ENCODE results near the gene LMAN2.

Gene LMAN2

GRCh38 chr5:177336603-177337494, 14.6 kb downstream of the LMAN2 start:
- Histone ChIP-seq H3K36me3 (ENCODE audit: insufficient read depth, low read length) (peaks cover 63% of the 10 kb centered on the region), H3K4me1 (ENCODE audit: control insufficient read depth, insufficient read depth, low read length) (no peaks in the 10 kb centered on the region), H3K9me3 (replicated peaks; ENCODE audit: low read length) (no peaks in the 10 kb centered on the region), H3K9ac (ENCODE audit: low read depth, low read length) (no peak overlapping the region), H3K4me3 (ENCODE audit: low read length) (no peak overlapping the region), H3K27me3 (ENCODE audit: control insufficient read depth, insufficient read depth, low read length) (no peaks in the 10 kb centered on the region), H3K4me2 (ENCODE audit: low read length) (no peak overlapping the region)

GRCh38 chr5:177336112-177336511, 15.4 kb downstream of the LMAN2 start:
- Histone ChIP-seq H3K36me3 (ENCODE audit: insufficient read depth, low read length) (peaks cover 65% of the 10 kb centered on the region), H3K27me3 (ENCODE audit: control insufficient read depth, insufficient read depth, low read length) (no peaks in the 10 kb centered on the region), H3K9ac (ENCODE audit: low read depth, low read length) (no peak overlapping the region), H3K4me2 (ENCODE audit: low read length) (no peak overlapping the region), H3K4me3 (ENCODE audit: low read length) (no peak overlapping the region), H3K4me1 (ENCODE audit: control insufficient read depth, insufficient read depth, low read length) (no peaks in the 10 kb centered on the region), H3K9me3 (replicated peaks; ENCODE audit: low read length) (no peaks in the 10 kb centered on the region)

GRCh38 chr5:177335701-177336065, 15.8 kb downstream of the LMAN2 start:
- no peaks in the 10 kb centered on the region for H3K27me3 ChIP-seq (ENCODE audit: control insufficient read depth, insufficient read depth, low read length)
- H3K4me1 ChIP-seq (ENCODE audit: control insufficient read depth, insufficient read depth, low read length), result no peaks in the 10 kb centered on the region
- peaks cover 65% of the 10 kb centered on the region for H3K36me3 ChIP-seq (ENCODE audit: insufficient read depth, low read length)

GRCh38 chr5:177334781-177335700, 16.4 kb downstream of the LMAN2 start:
- Histone ChIP-seq H3K9me3 (replicated peaks; ENCODE audit: low read length) (no peaks in the 10 kb centered on the region), H3K36me3 (ENCODE audit: insufficient read depth, low read length) (peaks cover 65% of the 10 kb centered on the region), H3K4me2 (ENCODE audit: low read length) (no peak overlapping the region), H3K27me3 (ENCODE audit: control insufficient read depth, insufficient read depth, low read length) (no peaks in the 10 kb centered on the region), H3K4me1 (ENCODE audit: control insufficient read depth, insufficient read depth, low read length) (no peaks in the 10 kb centered on the region), H3K4me3 (ENCODE audit: low read length) (no peak overlapping the region), H3K9ac (ENCODE audit: low read depth, low read length) (no peak overlapping the region)

More at GRCh38 chr5:177335701-177336065, 15.8 kb downstream of the LMAN2 start:
- Histone ChIP-seq H3K9ac (ENCODE audit: low read depth, low read length) (no peak overlapping the region), H3K9me3 (replicated peaks; ENCODE audit: low read length) (no peaks in the 10 kb centered on the region), H3K4me3 (ENCODE audit: low read length) (no peak overlapping the region), H3K4me2 (ENCODE audit: low read length) (no peak overlapping the region)

GRCh38 chr5:177334155-177334551, 17.3 kb downstream of the LMAN2 start:
- Histone ChIP-seq H3K4me2 (ENCODE audit: low read length) (no peak overlapping the region), H3K4me1 (ENCODE audit: control insufficient read depth, insufficient read depth, low read length) (no peaks in the 10 kb centered on the region), H3K9ac (ENCODE audit: low read depth, low read length) (no peak overlapping the region), H3K36me3 (ENCODE audit: insufficient read depth, low read length) (peaks cover 65% of the 10 kb centered on the region), H3K9me3 (replicated peaks; ENCODE audit: low read length) (no peaks in the 10 kb centered on the region), H3K27me3 (ENCODE audit: control insufficient read depth, insufficient read depth, low read length) (no peaks in the 10 kb centered on the region), H3K4me3 (ENCODE audit: low read length) (no peak overlapping the region)

GRCh38 chr5:177333420-177334154, 17.9 kb downstream of the LMAN2 start:
- Histone ChIP-seq H3K27me3 (ENCODE audit: control insufficient read depth, insufficient read depth, low read length) (no peaks in the 10 kb centered on the region), H3K36me3 (ENCODE audit: insufficient read depth, low read length) (peaks cover 65% of the 10 kb centered on the region), H3K9me3 (replicated peaks; ENCODE audit: low read length) (no peaks in the 10 kb centered on the region), H3K9ac (ENCODE audit: low read depth, low read length) (no peak overlapping the region), H3K4me3 (ENCODE audit: low read length) (no peak overlapping the region), H3K4me1 (ENCODE audit: control insufficient read depth, insufficient read depth, low read length) (peaks cover 2% of the 10 kb centered on the region), H3K4me2 (ENCODE audit: low read length) (no peak overlapping the region)

- Histone ChIP-seq H3K36me3 (ENCODE audit: insufficient read depth, low read length) (peaks cover 65% of the 10 kb centered on the region), H3K4me1 (ENCODE audit: control insufficient read depth, insufficient read depth, low read length) (peaks cover 9% of the 10 kb centered on the region), H3K4me3 (ENCODE audit: low read length) (no peak overlapping the region), H3K9me3 (replicated peaks; ENCODE audit: low read length) (no peaks in the 10 kb centered on the region), H3K27me3 (ENCODE audit: control insufficient read depth, insufficient read depth, low read length) (no peaks in the 10 kb centered on the region), H3K4me2 (ENCODE audit: low read length) (no peak overlapping the region), H3K9ac (ENCODE audit: low read depth, low read length) (no peak overlapping the region)
Measured at GRCh38 chr5:177332896-177333260, 18.6 kb downstream of the LMAN2 start.

GRCh38 chr5:177332031-177332895, 19.2 kb downstream of the LMAN2 start:
- no peak overlapping the region for H3K9ac ChIP-seq (ENCODE audit: low read depth, low read length)
- peaks cover 60% of the 10 kb centered on the region for H3K36me3 ChIP-seq (ENCODE audit: insufficient read depth, low read length)
- no peaks in the 10 kb centered on the region for H3K27me3 ChIP-seq (ENCODE audit: control insufficient read depth, insufficient read depth, low read length)
- H3K4me1 ChIP-seq (ENCODE audit: control insufficient read depth, insufficient read depth, low read length), result peaks cover 15% of the 10 kb centered on the region
- no peaks in the 10 kb centered on the region for H3K9me3 ChIP-seq (replicated peaks; ENCODE audit: low read length)
- no peak overlapping the region for H3K4me3 ChIP-seq (ENCODE audit: low read length)
- no peak overlapping the region for H3K4me2 ChIP-seq (ENCODE audit: low read length)

- peaks cover 49% of the 10 kb centered on the region for H3K36me3 ChIP-seq (ENCODE audit: insufficient read depth, low read length)
Measured at GRCh38 chr5:177330991-177331842, 20.3 kb downstream of the LMAN2 start.

GRCh38 chr5:177329883-177330282, 21.6 kb downstream of the LMAN2 start:
- Histone ChIP-seq H3K4me1 (ENCODE audit: control insufficient read depth, insufficient read depth, low read length) (peaks cover 32% of the 10 kb centered on the region), H3K9ac (ENCODE audit: low read depth, low read length) (no peak overlapping the region), H3K27me3 (ENCODE audit: control insufficient read depth, insufficient read depth, low read length) (no peaks in the 10 kb centered on the region), H3K4me2 (ENCODE audit: low read length) (no peak overlapping the region), H3K9me3 (replicated peaks; ENCODE audit: low read length) (no peaks in the 10 kb centered on the region), H3K36me3 (ENCODE audit: insufficient read depth, low read length) (peaks cover 36% of the 10 kb centered on the region), H3K4me3 (ENCODE audit: low read length) (no peak overlapping the region)

More at GRCh38 chr5:177330991-177331842, 20.3 kb downstream of the LMAN2 start:
- Histone ChIP-seq H3K4me3 (ENCODE audit: low read length) (no peak overlapping the region), H3K4me1 (ENCODE audit: control insufficient read depth, insufficient read depth, low read length) (peaks cover 23% of the 10 kb centered on the region), H3K27me3 (ENCODE audit: control insufficient read depth, insufficient read depth, low read length) (no peaks in the 10 kb centered on the region), H3K9ac (ENCODE audit: low read depth, low read length) (no peak overlapping the region), H3K9me3 (replicated peaks; ENCODE audit: low read length) (no peaks in the 10 kb centered on the region), H3K4me2 (ENCODE audit: low read length) (no peak overlapping the region)
